Measurements from ENCODE around the gene NT5C3B.
A peak's percentile ranks its signal among the peaks of the same experiment; 100 is the strongest.

The NT5C3B gene

GRCh38 chr17:41792845-41793783 lies 42.9 kb downstream of the NT5C3B start (continued):
- no peak for TF ChIP-seq AEBP2 (tag by site-specific recombination; IDR thresholded peaks at IDR 0.05; ENCODE audit: borderline replicate concordance)
- no peak for TF ChIP-seq ZNF843 (tag by site-specific recombination; IDR thresholded peaks at IDR 0.05)
- peak; percentile 18; the same call in 1 of the 2 replicates for TF ChIP-seq KLF8 (tag by site-specific recombination; IDR thresholded peaks at IDR 0.05)
- no peak for TF ChIP-seq ZNF518A (tag by site-specific recombination; conservative IDR thresholded peaks at IDR 0.05; ENCODE audit: low read depth)
- TF ChIP-seq PATZ1 (tag by site-specific recombination; IDR thresholded peaks at IDR 0.05), result peak; percentile 80
- peak; percentile 84; the same call in 1 of the 2 replicates for TF ChIP-seq ZNF341 (tag by site-specific recombination; IDR thresholded peaks at IDR 0.05; ENCODE audit: low read depth)
- TF ChIP-seq SP2 (tag by site-specific recombination; IDR thresholded peaks at IDR 0.05), result peak; percentile 69
- TF ChIP-seq BCL6B (tag by site-specific recombination; IDR thresholded peaks at IDR 0.05), result no peak
- no peak for TF ChIP-seq PRDM2 (tag by site-specific recombination; IDR thresholded peaks at IDR 0.05; ENCODE audit: borderline replicate concordance)
- peak; percentile 48 for TF ChIP-seq KLF17 (tag by site-specific recombination; IDR thresholded peaks at IDR 0.05)
- no peak for TF ChIP-seq ZNF555 (tag by site-specific recombination; conservative IDR thresholded peaks at IDR 0.05)
- no peak for TF ChIP-seq ELK4 (IDR thresholded peaks at IDR 0.05; ENCODE audit: borderline replicate concordance, low read depth, low read length)
- peak; percentile 29; the same call in 1 of the 2 replicates for TF ChIP-seq ZBTB8A (tag by site-specific recombination; IDR thresholded peaks at IDR 0.05)
- TF ChIP-seq MYNN (tag by site-specific recombination; IDR thresholded peaks at IDR 0.05; ENCODE audit: borderline replicate concordance), result no peak
- no peak for TF ChIP-seq ZNF214 (tag by site-specific recombination; IDR thresholded peaks at IDR 0.05; ENCODE audit: borderline replicate concordance)
- 0 out of 2 replicates have a peak, but pooled peaks have one; percentile 33 for TF ChIP-seq ZNF239 (tag by site-specific recombination; IDR thresholded peaks at IDR 0.05)
- TF ChIP-seq SALL2 (tag by site-specific recombination; IDR thresholded peaks at IDR 0.05; ENCODE audit: borderline replicate concordance), result no peak
